Suprapubic skin (tissue), 4 donors: ENCODE measurements around the gene MIA2. TPM values are rescaled to one million over a fixed set of nuclear protein-coding genes. Genes with fewer than 3 reads are reported as not detected.

Experiments used
- DNase-seq, 2 donors: peaks; one replicate each; pipeline ENCODE4 v3.0.0-alpha.2; 2019; ENCODE audit warnings: low spot score in 2 of 2
- H3K27ac ChIP-seq: fragments of 200-600 bp; sonication (generic); one replicate; pipeline ENCODE4 v1.5.1; 2019
- H3K27me3 ChIP-seq: fragments of 200-600 bp; sonication (generic); one replicate; pipeline ENCODE4 v1.5.1; 2019
- H3K36me3 ChIP-seq: fragments of 200-600 bp; sonication (generic); one replicate; pipeline ENCODE4 v1.5.1; 2019
- H3K4me1 ChIP-seq: fragments of 200-600 bp; sonication (generic); one replicate; pipeline ENCODE4 v1.5.1; 2019
- H3K4me3 ChIP-seq: fragments of 200-600 bp; sonication (generic); one replicate; pipeline ENCODE4 v1.5.1; 2019; ENCODE audit warnings: mild to moderate bottlenecking
- H3K9me3 ChIP-seq: fragments of 200-600 bp; sonication (generic); one replicate; pipeline ENCODE4 v1.5.1; 2019
- EP300 ChIP-seq: sonication (generic); formaldehyde crosslinking; IDR thresholded peaks from one replicate; pipeline ENCODE4 v1.6.1; 2017; ENCODE audit warnings: antibody characterized with exemption
- POLR2A ChIP-seq, 2 donors: fragments of 450-650 bp; IDR thresholded peaks; one replicate each; pipeline ENCODE4 v1.6.1; 2017; ENCODE audit warnings: antibody characterized with exemption in 2 of 2, mild to moderate bottlenecking in 2 of 2, moderate library complexity in 2 of 2
- POLR2AphosphoS5 ChIP-seq, 3 donors: sonication (generic); formaldehyde crosslinking; IDR thresholded peaks; one replicate each; pipeline ENCODE4 v1.6.1; 2017; ENCODE audit warnings: antibody characterized with exemption in 3 of 3
- WGBS: methylation state at CpG from one replicate; pipeline ENCODE4 v1.1.5; 2018; 5-methylcytosine and 5-hydroxymethylcytosine counted together
- total RNA-seq, 4 donors: library from RNA; depleted of rRNA; stranded (reverse); fragments of >200 nt; gene quantifications; one replicate each; pipeline ENCODE4 v1.1.0, GENCODE V29; 2016
- TF ChIP-seq, protein P1 (sequence below), 2 donors: fragments of 200-600 bp in 1 of 2; fragments of 450-650 bp in 1 of 2; sonication (generic) in 1 of 2; IDR thresholded peaks; one replicate each; pipeline ENCODE4 v1.5.1; 2016 to 2019; ENCODE audit warnings: antibody characterized with exemption in 2 of 2, mild to moderate bottlenecking in 1 of 2, moderate library complexity in 1 of 2

MIA2 gene
- total RNA-seq, 4 donors from 2014 or later, result 15.3 to 19.4 (median 18.0) TPM

DNA sequence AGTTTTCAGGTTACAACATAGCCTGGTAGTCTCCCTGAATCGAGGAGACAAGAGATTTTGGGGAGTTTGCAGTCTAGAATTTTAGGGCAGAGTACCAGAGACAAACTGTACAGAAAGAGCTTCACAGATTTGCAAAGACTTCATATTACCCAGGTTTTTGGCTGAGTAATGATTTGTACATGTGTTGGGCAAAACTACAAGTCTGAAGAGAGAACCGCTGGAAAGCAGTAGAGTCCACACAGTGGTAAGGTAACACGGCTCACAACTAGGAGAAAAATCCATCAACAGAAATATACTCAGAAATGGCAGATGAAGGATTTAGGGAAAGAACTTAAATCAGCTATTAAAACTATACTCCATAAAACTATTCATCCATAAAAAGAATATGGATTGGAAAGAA is 172.8 kb downstream of the MIA2 start:
- TF ChIP-seq POLR2A (IDR thresholded peaks at IDR 0.05) (no peak), EP300 (no peak), POLR2AphosphoS5 (IDR thresholded peaks at IDR 0.05) (no peak)
- TF ChIP-seq, protein P1, sequence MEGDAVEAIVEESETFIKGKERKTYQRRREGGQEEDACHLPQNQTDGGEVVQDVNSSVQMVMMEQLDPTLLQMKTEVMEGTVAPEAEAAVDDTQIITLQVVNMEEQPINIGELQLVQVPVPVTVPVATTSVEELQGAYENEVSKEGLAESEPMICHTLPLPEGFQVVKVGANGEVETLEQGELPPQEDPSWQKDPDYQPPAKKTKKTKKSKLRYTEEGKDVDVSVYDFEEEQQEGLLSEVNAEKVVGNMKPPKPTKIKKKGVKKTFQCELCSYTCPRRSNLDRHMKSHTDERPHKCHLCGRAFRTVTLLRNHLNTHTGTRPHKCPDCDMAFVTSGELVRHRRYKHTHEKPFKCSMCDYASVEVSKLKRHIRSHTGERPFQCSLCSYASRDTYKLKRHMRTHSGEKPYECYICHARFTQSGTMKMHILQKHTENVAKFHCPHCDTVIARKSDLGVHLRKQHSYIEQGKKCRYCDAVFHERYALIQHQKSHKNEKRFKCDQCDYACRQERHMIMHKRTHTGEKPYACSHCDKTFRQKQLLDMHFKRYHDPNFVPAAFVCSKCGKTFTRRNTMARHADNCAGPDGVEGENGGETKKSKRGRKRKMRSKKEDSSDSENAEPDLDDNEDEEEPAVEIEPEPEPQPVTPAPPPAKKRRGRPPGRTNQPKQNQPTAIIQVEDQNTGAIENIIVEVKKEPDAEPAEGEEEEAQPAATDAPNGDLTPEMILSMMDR (IDR thresholded peaks at IDR 0.05), result no peak
- Histone ChIP-seq H3K4me3 (no peak overlapping the region), H3K4me1 (no peaks in the 10 kb centered on the region), H3K27ac (no peak overlapping the region), H3K27me3 (no peaks in the 10 kb centered on the region), H3K36me3 (peaks cover 1% of the 10 kb centered on the region), H3K9me3 (no peaks in the 10 kb centered on the region)
- no peak for DNase-seq
- 58% methylated on average over 3 of the region's 3 CpGs for WGBS

DNA sequence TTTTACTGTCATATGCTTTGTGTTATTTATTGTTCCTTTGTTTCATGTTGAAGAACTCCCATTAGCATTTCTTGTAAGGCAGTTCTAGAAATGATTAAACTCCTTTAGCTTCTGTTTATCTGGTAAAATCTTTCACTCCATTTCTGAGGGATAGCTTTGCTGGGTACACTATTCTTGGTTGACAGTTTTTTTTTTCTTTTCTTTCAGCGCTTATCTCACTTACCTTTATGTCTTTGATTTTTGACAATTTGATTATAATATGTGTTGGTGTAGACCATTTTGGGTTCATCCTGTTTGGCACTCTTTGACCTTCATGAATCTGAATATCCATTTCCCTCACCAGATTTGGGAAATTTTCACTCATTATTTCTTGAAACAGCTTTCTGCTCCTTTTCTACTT is 182.4 kb downstream of the MIA2 start:
- Histone ChIP-seq H3K4me3 (no peak overlapping the region), H3K9me3 (peaks cover 5% of the 10 kb centered on the region), H3K27ac (no peak overlapping the region), H3K27me3 (no peaks in the 10 kb centered on the region), H3K36me3 (peaks cover 7% of the 10 kb centered on the region), H3K4me1 (peaks cover 7% of the 10 kb centered on the region)
- TF ChIP-seq EP300, result no peak
- TF ChIP-seq, protein P1 (IDR thresholded peaks at IDR 0.05), result no peak
- no peak for TF ChIP-seq POLR2A (IDR thresholded peaks at IDR 0.05)
- TF ChIP-seq POLR2AphosphoS5 (IDR thresholded peaks at IDR 0.05), result no peak
- no peak for DNase-seq
- 100% methylated on average over 1 of the region's 1 CpG for WGBS

DNA sequence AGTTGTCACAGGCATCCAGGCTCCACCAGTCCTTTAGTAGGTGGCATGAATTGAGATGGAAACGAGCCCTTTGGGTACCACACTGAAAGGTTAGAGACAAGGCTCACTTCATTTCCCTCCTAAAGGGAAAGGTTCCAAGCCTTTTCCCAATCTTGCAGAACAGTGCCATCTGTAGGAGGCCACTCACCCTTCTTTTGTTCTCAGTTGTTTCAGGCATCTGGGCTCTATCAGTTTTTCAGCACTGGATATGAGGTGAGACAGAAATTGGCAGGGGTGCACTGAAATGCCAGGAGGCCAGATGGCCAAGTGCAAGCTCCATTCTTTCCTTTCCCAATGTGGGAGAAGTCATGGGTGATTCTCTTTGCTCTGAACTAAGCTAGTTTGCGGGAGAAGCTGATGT is 183.3 kb downstream of the MIA2 start:
- no peaks in the 10 kb centered on the region for H3K27me3 ChIP-seq
- TF ChIP-seq EP300 (no peak), POLR2AphosphoS5 (IDR thresholded peaks at IDR 0.05) (no peak), POLR2A (IDR thresholded peaks at IDR 0.05) (no peak)
- TF ChIP-seq, protein P1 (IDR thresholded peaks at IDR 0.05), result no peak
- 95% methylated on average over 2 of the region's 2 CpGs for WGBS
- H3K36me3 ChIP-seq, result peaks cover 7% of the 10 kb centered on the region
- H3K4me3 ChIP-seq, result no peak overlapping the region
- no peak overlapping the region for H3K27ac ChIP-seq
- peaks cover 7% of the 10 kb centered on the region for H3K4me1 ChIP-seq
- DNase-seq, result no peak
- H3K9me3 ChIP-seq, result peaks cover 5% of the 10 kb centered on the region

DNA sequence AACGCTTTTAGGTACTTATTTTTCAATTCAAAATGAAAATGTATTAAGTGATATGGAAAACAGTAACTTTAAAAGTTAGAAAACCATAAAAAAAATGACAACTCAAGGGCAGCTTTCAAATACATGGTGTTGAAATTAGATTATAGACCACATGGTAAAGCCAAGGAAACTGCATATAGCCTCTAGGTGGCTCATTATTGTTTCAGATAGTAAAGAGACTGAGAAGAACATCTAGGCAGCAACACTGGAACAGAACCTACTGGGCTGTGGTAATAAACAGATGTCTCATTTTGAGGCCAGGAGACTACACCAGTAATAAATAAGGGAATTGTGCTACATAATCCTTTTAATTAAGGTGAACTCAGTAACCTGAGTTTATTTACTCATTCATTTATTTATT is 185.6 kb downstream of the MIA2 start:
- no peak for DNase-seq
- Histone ChIP-seq H3K4me3 (no peak overlapping the region), H3K9me3 (peaks cover 5% of the 10 kb centered on the region), H3K36me3 (peaks cover 7% of the 10 kb centered on the region), H3K27ac (no peak overlapping the region), H3K27me3 (no peaks in the 10 kb centered on the region), H3K4me1 (peaks cover 7% of the 10 kb centered on the region)
- TF ChIP-seq POLR2A (IDR thresholded peaks at IDR 0.05), result no peak
- TF ChIP-seq EP300, result no peak
- TF ChIP-seq POLR2AphosphoS5 (IDR thresholded peaks at IDR 0.05), result no peak
- TF ChIP-seq, protein P1 (IDR thresholded peaks at IDR 0.05), result no peak
- 92% methylated on average over 1 of the region's 1 CpG for WGBS

DNA sequence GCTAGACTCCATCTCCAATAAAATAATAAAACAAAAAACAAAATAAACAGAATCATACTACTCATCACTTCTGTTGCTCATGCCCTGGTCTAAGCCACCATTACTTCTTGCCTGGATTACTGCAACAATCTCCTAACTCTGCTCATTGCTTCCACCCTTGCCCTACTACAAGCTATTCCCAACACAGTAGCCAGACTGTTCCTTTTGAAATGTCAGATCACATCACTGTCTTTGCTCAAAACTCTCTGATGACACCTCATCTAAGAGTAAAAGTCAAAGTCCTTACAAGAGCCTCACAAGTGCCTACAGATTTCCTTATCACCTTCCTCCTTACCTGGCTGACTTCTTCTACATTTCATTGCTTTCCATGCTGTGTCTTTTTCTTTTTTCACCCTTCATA is 188.5 kb downstream of the MIA2 start:
- no peak overlapping the region for H3K4me3 ChIP-seq
- no peak overlapping the region for H3K27ac ChIP-seq
- TF ChIP-seq POLR2A (IDR thresholded peaks at IDR 0.05), result no peak
- H3K27me3 ChIP-seq, result no peaks in the 10 kb centered on the region
- H3K9me3 ChIP-seq, result no peaks in the 10 kb centered on the region
- H3K4me1 ChIP-seq, result peaks cover 19% of the 10 kb centered on the region
- no peak for DNase-seq
- peaks cover 7% of the 10 kb centered on the region for H3K36me3 ChIP-seq

DNA sequence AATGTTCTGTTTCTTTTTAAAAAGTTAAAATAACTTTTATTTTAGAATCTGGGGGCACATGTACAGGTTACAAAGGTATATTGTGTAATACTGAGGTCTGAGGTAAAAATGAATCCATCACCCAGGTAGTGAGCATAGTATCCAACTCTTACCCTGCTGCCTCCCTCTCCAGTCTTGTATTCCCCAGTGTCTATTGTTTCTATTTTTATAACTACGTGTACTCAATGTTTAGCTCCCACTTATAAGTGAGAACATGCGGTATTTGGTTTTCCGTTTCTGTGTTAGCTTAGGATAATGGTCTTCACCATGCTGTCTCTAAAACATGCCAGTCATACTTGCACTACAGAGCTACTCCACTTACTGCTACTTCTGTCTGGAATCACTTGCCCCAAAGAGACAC is 190.1 kb downstream of the MIA2 start:
- DNase-seq, result no peak
- Histone ChIP-seq H3K4me1 (peaks cover 32% of the 10 kb centered on the region), H3K9me3 (no peaks in the 10 kb centered on the region), H3K27me3 (no peaks in the 10 kb centered on the region), H3K36me3 (peaks cover 7% of the 10 kb centered on the region), H3K4me3 (no peak overlapping the region), H3K27ac (no peak overlapping the region)
- WGBS, result 88% methylated on average over 3 of the region's 3 CpGs
- TF ChIP-seq POLR2AphosphoS5 (IDR thresholded peaks at IDR 0.05), result no peak
- no peak for TF ChIP-seq EP300
- no peak for TF ChIP-seq POLR2A (IDR thresholded peaks at IDR 0.05)
